NCI-H1105 treated with DMSO at 0.1 percent for 48 hours (cell line): ENCODE results near the gene LMNTD2.
A peak's percentile ranks its signal among the peaks of the same experiment; 100 is the strongest.

Experiments
- DNase-seq: peaks from one replicate; lab custom pipeline; 2025; lab: John Stamatoyannopoulos, UW

Gene LMNTD2

GRCh38 chr11:507727-508515, 52.6 kb downstream of the LMNTD2 start:
- no peak for DNase-seq

GRCh38 chr11:506995-507726, 53.4 kb downstream of the LMNTD2 start, which contains the start of gene RNH1:
Gene RNH1, minus strand, starts transcription at chr11:507242. Its CDS starts 5,080 bp downstream, at chr11:502162.
- DNase-seq = peak; percentile 88

- DNase-seq = peak; percentile 92
Observed at GRCh38 chr11:506238-506994, 54.1 kb downstream of the LMNTD2 start.

GRCh38 chr11:504994-505344, 55.6 kb downstream of the LMNTD2 start:
- no peak for DNase-seq
